Neural crest cell (in vitro differentiated cells): ENCODE data around the gene RNF135. TPM values are rescaled to one million over a fixed set of nuclear protein-coding genes. Genes with fewer than 3 reads are reported as not detected.
A peak's percentile ranks its signal among the peaks of the same experiment; 100 is the strongest.
"Not testable (repeated sequence)": the region's sequence is repeated elsewhere in the genome, so short reads cannot be mapped to it uniquely, and the experiment has no call there.

Source experiments
- DNase-seq: peaks from one replicate; pipeline ENCODE4 v3.0.0; 2021; ENCODE audit warnings: low read depth, mixed read lengths, low spot score
- H3K27ac Mint-ChIP-seq: one replicate; pipeline ENCODE4 v1.8.0; 2021; ENCODE audit warnings: mild to moderate bottlenecking, mixed read lengths; ENCODE audit not compliant: unreplicated experiment
- H3K27me3 Mint-ChIP-seq: 2 replicates; pipeline ENCODE4 v1.8.0; 2021; ENCODE audit warnings: low read depth, mild to moderate bottlenecking, mixed read lengths
- H3K36me3 Mint-ChIP-seq: 2 replicates; pipeline ENCODE4 v1.8.0; 2021; ENCODE audit warnings: low read depth, mild to moderate bottlenecking, mixed read lengths
- H3K4me1 Mint-ChIP-seq: 2 replicates; pipeline ENCODE4 v1.8.0; 2021; ENCODE audit warnings: mixed read lengths
- H3K4me3 Mint-ChIP-seq: one replicate; pipeline ENCODE4 v1.8.0; 2021; ENCODE audit warnings: mild to moderate bottlenecking, mixed read lengths
- H3K9me3 Mint-ChIP-seq: 2 replicates; pipeline ENCODE4 v1.8.0; 2021; ENCODE audit warnings: mixed read lengths
- CTCF ChIP-seq: fragments of 200-600 bp; sonication (generic); conservative IDR thresholded peaks from 2 replicates; pipeline ENCODE4 v1.5.0; 2021; ENCODE audit warnings: antibody characterized with exemption, mild to moderate bottlenecking
- total RNA-seq: library from RNA; stranded (reverse); gene quantifications from 2 replicates; pipeline ENCODE4 v1.2.1, GENCODE V29; 2021

RNF135 gene
- total RNA-seq, 1 donor from 2014 or later: 5.9 TPM

GRCh38 chr17:30926516-30926915, 44.3 kb upstream of the RNF135 start:
- Mint-ChIP-seq H3K27me3 (peaks cover 58% of the 10 kb centered on the region), H3K27ac (no peak overlapping the region), H3K9me3 (no peaks in the 10 kb centered on the region), H3K4me1 (peaks cover 6% of the 10 kb centered on the region), H3K4me3 (no peak overlapping the region), H3K36me3 (no peaks in the 10 kb centered on the region)
- no peak for DNase-seq
- TF ChIP-seq CTCF: no peak

GRCh38 chr17:30927756-30928155, 43.1 kb upstream of the RNF135 start:
- H3K4me1 Mint-ChIP-seq: peaks cover 3% of the 10 kb centered on the region
- no peaks in the 10 kb centered on the region for H3K36me3 Mint-ChIP-seq
- no peaks in the 10 kb centered on the region for H3K9me3 Mint-ChIP-seq
- no peak overlapping the region for H3K27ac Mint-ChIP-seq
- no peak for TF ChIP-seq CTCF
- H3K27me3 Mint-ChIP-seq: peaks cover 49% of the 10 kb centered on the region
- no peak for DNase-seq
- no peak overlapping the region for H3K4me3 Mint-ChIP-seq

GRCh38 chr17:30928584-30928983, 42.3 kb upstream of the RNF135 start:
- Mint-ChIP-seq H3K27me3 (peaks cover 41% of the 10 kb centered on the region), H3K27ac (no peak overlapping the region), H3K4me3 (no peak overlapping the region), H3K4me1 (no peaks in the 10 kb centered on the region), H3K36me3 (no peaks in the 10 kb centered on the region), H3K9me3 (no peaks in the 10 kb centered on the region)
- DNase-seq: no peak
- no peak for TF ChIP-seq CTCF

- peaks cover 35% of the 10 kb centered on the region for H3K27me3 Mint-ChIP-seq
- H3K9me3 Mint-ChIP-seq: no peaks in the 10 kb centered on the region
- no peaks in the 10 kb centered on the region for H3K4me1 Mint-ChIP-seq
- no peak for DNase-seq
- TF ChIP-seq CTCF: no peak
- H3K4me3 Mint-ChIP-seq: no peak overlapping the region
- H3K27ac Mint-ChIP-seq: no peak overlapping the region
- H3K36me3 Mint-ChIP-seq: no peaks in the 10 kb centered on the region
Measured at GRCh38 chr17:30929081-30929633, 41.7 kb upstream of the RNF135 start.

GRCh38 chr17:30929861-30930260, 41.0 kb upstream of the RNF135 start:
- not testable (repeated sequence) for H3K27ac Mint-ChIP-seq, H3K4me1 Mint-ChIP-seq, H3K4me3 Mint-ChIP-seq, H3K36me3 Mint-ChIP-seq, DNase-seq, H3K9me3 Mint-ChIP-seq
- H3K27me3 Mint-ChIP-seq: peaks cover 28% of the 10 kb centered on the region

- H3K36me3 Mint-ChIP-seq: no peaks in the 10 kb centered on the region
- no peak overlapping the region for H3K27ac Mint-ChIP-seq
- TF ChIP-seq CTCF: no peak
- peaks cover 25% of the 10 kb centered on the region for H3K27me3 Mint-ChIP-seq
- no peak for DNase-seq
- H3K4me3 Mint-ChIP-seq: no peak overlapping the region
- H3K9me3 Mint-ChIP-seq: no peaks in the 10 kb centered on the region
- no peaks in the 10 kb centered on the region for H3K4me1 Mint-ChIP-seq
Measured at GRCh38 chr17:30930495-30930894, 40.3 kb upstream of the RNF135 start.

GRCh38 chr17:30931582-30931981, 39.3 kb upstream of the RNF135 start:
- Mint-ChIP-seq H3K27ac (peak overlapping the region; percentile 57), H3K27me3 (peaks cover 14% of the 10 kb centered on the region)
- not testable (repeated sequence) for H3K36me3 Mint-ChIP-seq, H3K4me1 Mint-ChIP-seq, H3K4me3 Mint-ChIP-seq, DNase-seq, H3K9me3 Mint-ChIP-seq
